GM19467 (cell line): Measurements from ENCODE around the gene PALM3.

Experiments
- ATAC-seq: cut with Tn5 transposase; IDR thresholded peaks from one replicate; pipeline ENCODE4 v1.9.1; 2021; ENCODE audit warnings: mild to moderate bottlenecking, moderate library complexity; ENCODE audit not compliant: unreplicated experiment

Gene PALM3

GRCh38 chr19:14089662-14090508 is 28.0 kb upstream of the PALM3 start:
- ATAC-seq, result no peak

GRCh38 chr19:14089412-14089661 is 27.5 kb upstream of the PALM3 start:
- ATAC-seq, result no peak

- no peak for ATAC-seq
Measured at GRCh38 chr19:14088634-14089411, 26.9 kb upstream of the PALM3 start.

GRCh38 chr19:14086098-14086497 is 24.2 kb upstream of the PALM3 start:
- no peak for ATAC-seq

- ATAC-seq, result no peak
Measured at GRCh38 chr19:14085309-14085995, 23.6 kb upstream of the PALM3 start, which contains the start of gene C19orf67. Gene C19orf67, minus strand, starts transcription at chr19:14085783. Its CDS starts 156 bp downstream, at chr19:14085627.

GRCh38 chr19:14082675-14082960 is 20.7 kb upstream of the PALM3 start:
- ATAC-seq, result no peak

GRCh38 chr19:14081797-14082674 is 20.2 kb upstream of the PALM3 start:
- ATAC-seq, result peak; percentile 14

GRCh38 chr19:14080887-14081796 is 19.3 kb upstream of the PALM3 start:
- ATAC-seq, result peak; percentile 79

GRCh38 chr19:14078411-14078810 is 16.5 kb upstream of the PALM3 start:
- no peak for ATAC-seq

GRCh38 chr19:14073925-14074838 is 12.3 kb upstream of the PALM3 start:
- no peak for ATAC-seq

GRCh38 chr19:14073261-14073924 is 11.5 kb upstream of the PALM3 start:
- ATAC-seq, result peak; percentile 44

- ATAC-seq, result no peak
Measured at GRCh38 chr19:14072535-14073260, 10.8 kb upstream of the PALM3 start, which contains the start of gene MISP3. Gene MISP3, plus strand, starts transcription at chr19:14072786. Its CDS starts 524 bp downstream, at chr19:14073310.

- no peak for ATAC-seq
Measured at GRCh38 chr19:14070268-14071050, 8.6 kb upstream of the PALM3 start.

GRCh38 chr19:14066134-14066533 is 4.3 kb upstream of the PALM3 start:
- ATAC-seq, result no peak

GRCh38 chr19:14063105-14063504 is 1.2 kb upstream of the PALM3 start:
- ATAC-seq, result no peak

- ATAC-seq, result no peak
Measured at GRCh38 chr19:14062558-14062855, 631 bp upstream of the PALM3 start.
